ACC112 (cell line): Measurements from ENCODE around the gene TMEM253.

Experiments
- H2AFZ ChIP-seq: fragments of 200-600 bp; sonication (generic); one replicate; pipeline ENCODE4 v1.6.0; 2017; ENCODE audit warnings: antibody characterized with exemption, low read length; ENCODE audit not compliant: unreplicated experiment
- H3K27ac ChIP-seq: fragments of 200-600 bp; sonication (generic); 2 replicates; pipeline ENCODE4 v1.5.1; 2014; ENCODE audit warnings: low read depth, mild to moderate bottlenecking, antibody characterized with exemption, low read length, moderate library complexity
- H3K27me3 ChIP-seq: fragments of 200-600 bp; sonication (generic); 2 replicates; pipeline ENCODE4 v1.6.1; 2014; ENCODE audit warnings: mild to moderate bottlenecking, antibody characterized with exemption, low read length, moderate library complexity, mixed read lengths; ENCODE audit not compliant: insufficient read depth
- H3K36me3 ChIP-seq: fragments of 200-600 bp; sonication (generic); 2 replicates; pipeline ENCODE4 v1.6.1; 2016; ENCODE audit warnings: mild to moderate bottlenecking, antibody characterized with exemption, low read length, moderate library complexity, mixed read lengths; ENCODE audit not compliant: insufficient read depth
- H3K4me1 ChIP-seq: fragments of 200-600 bp; sonication (generic); one replicate; pipeline ENCODE4 v1.6.1; 2016; ENCODE audit warnings: low read length, mixed read lengths; ENCODE audit not compliant: insufficient read depth, unreplicated experiment, control insufficient read depth
- H3K4me3 ChIP-seq: fragments of 200-600 bp; sonication (generic); 2 replicates; pipeline ENCODE4 v1.5.1; 2014; ENCODE audit warnings: mild to moderate bottlenecking, low read depth, low read length
- H3K79me2 ChIP-seq: fragments of 200-600 bp; sonication (generic); one replicate; pipeline ENCODE4 v1.6.0; 2016; ENCODE audit warnings: low read length; ENCODE audit not compliant: control insufficient read depth, unreplicated experiment, insufficient read depth

TMEM253 gene

GRCh38 chr14:21100931-21101330 lies at the start of gene TMEM253:
Gene TMEM253, plus strand, starts transcription at chr14:21101066. Its CDS starts 278 bp downstream, at chr14:21101344.
- no peak within 1 kb of the TSS for H2AFZ ChIP-seq
- no peaks in the 10 kb centered on the region for H3K27me3 ChIP-seq
- no peaks in the 10 kb centered on the region for H3K36me3 ChIP-seq
- no peaks in the 10 kb centered on the region for H3K79me2 ChIP-seq
- no peak within 1 kb of the TSS for H3K27ac ChIP-seq
- H3K4me3 ChIP-seq = no peak within 1 kb of the TSS
- H3K4me1 ChIP-seq = peaks cover 34% of the 10 kb centered on the region

GRCh38 chr14:21053184-21054122 lies 47.4 kb upstream of the TMEM253 start:
- Histone ChIP-seq H3K79me2 (no peaks in the 10 kb centered on the region), H3K4me1 (peaks cover 4% of the 10 kb centered on the region), H3K4me3 (no peak overlapping the region), H2AFZ (no peak overlapping the region), H3K27ac (no peak overlapping the region), H3K36me3 (no peaks in the 10 kb centered on the region), H3K27me3 (no peaks in the 10 kb centered on the region; the same call in 1 of the 2 replicates)

- Histone ChIP-seq H3K36me3 (no peaks in the 10 kb centered on the region), H3K27ac (no peak overlapping the region), H3K4me1 (peaks cover 3% of the 10 kb centered on the region), H3K27me3 (no peaks in the 10 kb centered on the region; the same call in 1 of the 2 replicates), H2AFZ (no peak overlapping the region), H3K79me2 (no peaks in the 10 kb centered on the region), H3K4me3 (no peak overlapping the region)
These were observed 46.6 kb upstream of the TMEM253 start for GRCh38 chr14:21054123-21054767.

GRCh38 chr14:21054768-21055145 lies 46.1 kb upstream of the TMEM253 start:
- Histone ChIP-seq H3K36me3 (no peaks in the 10 kb centered on the region), H3K4me3 (no peak overlapping the region), H3K4me1 (no peaks in the 10 kb centered on the region), H3K27me3 (no peaks in the 10 kb centered on the region; the same call in 1 of the 2 replicates), H2AFZ (no peak overlapping the region), H3K27ac (no peak overlapping the region), H3K79me2 (no peaks in the 10 kb centered on the region)

GRCh38 chr14:21055432-21056117 lies 45.3 kb upstream of the TMEM253 start:
- Histone ChIP-seq H3K27me3 (no peaks in the 10 kb centered on the region; the same call in 1 of the 2 replicates), H3K4me1 (no peaks in the 10 kb centered on the region), H3K36me3 (no peaks in the 10 kb centered on the region), H3K27ac (no peak overlapping the region), H3K79me2 (no peaks in the 10 kb centered on the region), H3K4me3 (no peak overlapping the region), H2AFZ (no peak overlapping the region)

GRCh38 chr14:21056520-21057163 lies 44.2 kb upstream of the TMEM253 start:
- Histone ChIP-seq H3K4me1 (no peaks in the 10 kb centered on the region), H2AFZ (no peak overlapping the region), H3K36me3 (no peaks in the 10 kb centered on the region), H3K27ac (no peak overlapping the region), H3K27me3 (peaks cover 8% of the 10 kb centered on the region), H3K4me3 (no peak overlapping the region), H3K79me2 (no peaks in the 10 kb centered on the region)

GRCh38 chr14:21057803-21058675 lies 42.8 kb upstream of the TMEM253 start, which contains the start of gene RNASE8:
Gene RNASE8, plus strand, starts transcription at chr14:21057822. Its CDS starts 71 bp downstream, at chr14:21057893.
- H3K79me2 ChIP-seq = no peaks in the 10 kb centered on the region
- H3K36me3 ChIP-seq = no peaks in the 10 kb centered on the region
- peaks cover 2% of the 10 kb centered on the region for H3K4me1 ChIP-seq
- H2AFZ ChIP-seq = no peak within 1 kb of the TSS
- peaks cover 8% of the 10 kb centered on the region; the same call in 1 of the 2 replicates for H3K27me3 ChIP-seq
- H3K4me3 ChIP-seq = no peak within 1 kb of the TSS
- no peak within 1 kb of the TSS for H3K27ac ChIP-seq

GRCh38 chr14:21058903-21059302 lies 42.0 kb upstream of the TMEM253 start:
- Histone ChIP-seq H3K27me3 (peaks cover 8% of the 10 kb centered on the region; the same call in 1 of the 2 replicates), H3K4me3 (no peak overlapping the region), H3K27ac (no peak overlapping the region), H2AFZ (no peak overlapping the region), H3K36me3 (no peaks in the 10 kb centered on the region), H3K79me2 (no peaks in the 10 kb centered on the region), H3K4me1 (peaks cover 9% of the 10 kb centered on the region)

- no peak overlapping the region for H3K27ac ChIP-seq
- H2AFZ ChIP-seq = no peak overlapping the region
- H3K27me3 ChIP-seq = peaks cover 8% of the 10 kb centered on the region; the same call in 1 of the 2 replicates
- H3K4me3 ChIP-seq = no peak overlapping the region
- no peaks in the 10 kb centered on the region for H3K79me2 ChIP-seq
- H3K36me3 ChIP-seq = no peaks in the 10 kb centered on the region
- peaks cover 9% of the 10 kb centered on the region for H3K4me1 ChIP-seq
These were observed 40.8 kb upstream of the TMEM253 start for GRCh38 chr14:21059842-21060613.
